Activated CD4-positive, alpha-beta T cell treated with anti-CD3 and anti-CD28 coated beads, Interleukin-10, Interleukin-2, amounts not matched to agents 100 ng/mL and 50 ng/mL, durations not matched to agents 16 hours and 8 hours (primary cell): ENCODE results near the gene DIP2C.

ENCODE experiments used
- DNase-seq: peaks from one replicate; pipeline ENCODE4 v3.0.0-alpha.2; 2020

Gene DIP2C

DNA sequence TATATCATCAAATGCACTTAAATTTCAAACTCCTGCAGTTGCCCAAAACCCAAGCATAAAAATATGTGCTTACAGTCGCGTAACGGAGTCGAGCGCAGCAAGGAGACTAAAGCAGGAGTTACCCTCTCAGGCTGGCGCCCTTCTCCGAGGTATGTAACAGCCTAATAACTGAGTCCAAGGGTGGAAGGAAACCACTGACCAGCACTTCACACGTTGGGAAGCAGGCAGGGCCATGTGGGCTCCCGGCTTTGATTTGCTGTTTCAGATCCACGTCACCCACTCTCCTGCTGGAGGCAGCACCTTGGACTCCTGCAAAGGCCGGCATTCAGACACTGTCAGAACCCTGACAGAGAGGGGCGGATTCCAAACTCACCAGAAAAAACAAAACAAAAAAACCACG, 123.8 kb downstream of the DIP2C start:
- DNase-seq = no peak

DNA sequence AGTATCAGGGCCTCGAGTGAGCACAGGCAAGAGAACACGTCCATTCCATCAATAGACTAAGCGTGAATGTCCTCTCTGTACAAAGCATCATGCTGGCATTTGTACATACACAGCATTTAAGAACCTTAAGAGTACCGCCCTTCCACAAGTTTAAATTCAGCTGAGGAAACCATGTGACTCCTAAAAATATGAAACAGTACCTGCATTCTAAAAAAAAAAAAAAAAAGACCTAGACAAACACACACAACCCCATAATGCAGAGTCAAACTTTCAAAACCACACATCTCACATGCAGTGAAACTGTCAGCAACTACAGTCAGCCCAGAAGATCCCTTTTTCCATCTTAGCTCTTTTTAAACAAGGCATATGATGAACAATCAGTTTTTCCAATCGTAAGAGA, 124.3 kb downstream of the DIP2C start:
- DNase-seq = no peak

DNA sequence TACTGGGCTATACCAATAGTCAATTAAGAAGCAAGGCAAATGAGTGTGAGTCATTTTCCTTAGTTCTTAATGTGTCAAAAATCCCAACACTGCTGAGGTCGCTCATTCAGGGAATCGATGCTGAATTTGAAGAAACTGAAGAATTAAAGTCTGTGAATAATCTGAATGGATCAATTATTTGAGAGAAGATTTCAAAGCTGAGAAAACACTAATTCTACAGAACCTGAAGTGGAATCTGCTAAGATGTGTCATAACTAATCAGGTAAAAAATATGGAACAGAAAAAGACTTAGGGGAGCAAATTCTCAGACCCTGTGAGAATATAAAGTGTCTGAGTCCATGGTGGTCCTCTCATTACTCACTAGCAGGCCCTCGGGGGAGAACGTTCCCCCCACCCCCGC, 125.6 kb downstream of the DIP2C start:
- no peak for DNase-seq

DNA sequence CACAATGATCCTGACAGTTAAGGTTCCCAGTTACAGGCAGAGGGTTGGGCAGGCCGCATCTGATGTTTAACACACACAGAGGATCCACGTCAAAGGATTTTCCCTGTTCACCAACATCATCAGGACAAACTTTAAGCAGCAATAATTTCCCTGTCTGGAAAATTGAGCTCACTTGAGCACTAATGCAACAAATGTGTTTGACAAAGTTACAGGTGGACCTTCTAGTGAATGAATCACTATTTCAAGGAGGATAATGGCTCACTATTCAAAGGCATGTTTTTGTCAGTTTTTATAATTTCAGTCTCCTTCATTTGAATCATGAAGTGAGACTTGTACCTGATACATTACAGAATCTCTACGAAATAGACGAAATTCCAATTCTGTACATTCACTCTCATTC, 127.3 kb downstream of the DIP2C start:
- no peak for DNase-seq

DNA sequence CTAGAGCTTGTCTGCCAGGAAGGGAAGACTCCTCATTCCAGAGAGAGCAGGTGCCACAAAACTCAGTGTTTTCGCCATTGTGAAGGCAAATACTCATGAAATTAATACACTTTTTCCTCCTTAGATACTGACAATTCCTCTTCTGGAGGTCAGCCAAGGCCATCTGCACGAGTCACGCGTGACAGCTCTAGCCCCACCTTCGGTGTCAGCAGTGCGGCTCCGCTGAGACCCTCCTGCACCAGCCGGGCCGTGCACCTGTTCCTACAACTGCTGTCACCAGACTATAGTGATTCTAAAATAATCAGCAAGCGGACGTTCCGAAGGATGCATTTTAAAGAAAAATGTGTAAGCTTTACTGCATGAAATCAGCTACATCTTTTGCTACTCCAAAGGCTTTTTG, 127.7 kb downstream of the DIP2C start:
- DNase-seq = no peak

DNA sequence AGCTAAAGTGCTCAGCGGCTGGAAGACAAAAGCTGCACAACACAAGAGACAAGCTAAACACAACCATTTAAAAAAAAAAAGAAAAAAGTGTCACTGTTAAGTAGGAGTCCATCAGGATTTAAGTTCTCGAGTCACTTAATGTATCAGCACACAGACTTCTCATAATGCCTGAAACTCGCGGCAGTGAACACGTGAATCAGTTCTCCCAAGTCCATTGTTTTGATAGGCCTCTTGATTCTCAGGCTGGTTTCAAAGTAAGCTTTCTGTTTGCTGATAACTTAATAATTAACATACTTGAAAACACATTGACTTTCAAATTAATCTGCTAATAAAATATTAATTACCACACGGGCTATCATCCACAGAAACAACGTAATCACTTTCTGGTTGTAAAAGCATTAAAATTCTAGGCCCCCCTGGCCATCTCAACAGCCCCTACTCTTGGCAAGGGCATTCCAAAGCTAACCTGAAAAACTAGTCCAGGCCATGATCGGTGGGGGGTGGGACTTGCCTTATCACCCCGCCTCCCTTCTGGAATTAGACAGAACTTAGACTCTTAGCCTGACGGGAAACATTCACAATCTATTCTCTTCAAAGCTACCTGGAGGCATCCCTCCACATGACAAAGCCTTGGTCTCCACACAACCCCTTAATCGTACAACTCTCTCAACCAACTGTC, 129.0 kb downstream of the DIP2C start:
- no peak for DNase-seq

DNA sequence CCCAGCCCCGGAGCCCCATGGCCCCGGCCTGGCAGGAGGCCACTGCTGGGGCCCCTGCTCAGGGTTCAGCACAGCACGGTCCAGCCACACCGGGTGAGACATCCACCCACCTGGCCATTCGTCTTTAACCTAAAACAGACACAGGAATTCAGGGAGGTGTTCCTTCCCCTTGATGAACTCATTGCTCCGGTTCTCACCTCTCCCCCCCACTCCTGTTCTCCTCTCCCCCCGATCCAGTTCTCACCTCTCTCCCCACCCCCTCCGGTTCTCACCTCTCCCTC, 129.8 kb downstream of the DIP2C start:
- no peak for DNase-seq

DNA sequence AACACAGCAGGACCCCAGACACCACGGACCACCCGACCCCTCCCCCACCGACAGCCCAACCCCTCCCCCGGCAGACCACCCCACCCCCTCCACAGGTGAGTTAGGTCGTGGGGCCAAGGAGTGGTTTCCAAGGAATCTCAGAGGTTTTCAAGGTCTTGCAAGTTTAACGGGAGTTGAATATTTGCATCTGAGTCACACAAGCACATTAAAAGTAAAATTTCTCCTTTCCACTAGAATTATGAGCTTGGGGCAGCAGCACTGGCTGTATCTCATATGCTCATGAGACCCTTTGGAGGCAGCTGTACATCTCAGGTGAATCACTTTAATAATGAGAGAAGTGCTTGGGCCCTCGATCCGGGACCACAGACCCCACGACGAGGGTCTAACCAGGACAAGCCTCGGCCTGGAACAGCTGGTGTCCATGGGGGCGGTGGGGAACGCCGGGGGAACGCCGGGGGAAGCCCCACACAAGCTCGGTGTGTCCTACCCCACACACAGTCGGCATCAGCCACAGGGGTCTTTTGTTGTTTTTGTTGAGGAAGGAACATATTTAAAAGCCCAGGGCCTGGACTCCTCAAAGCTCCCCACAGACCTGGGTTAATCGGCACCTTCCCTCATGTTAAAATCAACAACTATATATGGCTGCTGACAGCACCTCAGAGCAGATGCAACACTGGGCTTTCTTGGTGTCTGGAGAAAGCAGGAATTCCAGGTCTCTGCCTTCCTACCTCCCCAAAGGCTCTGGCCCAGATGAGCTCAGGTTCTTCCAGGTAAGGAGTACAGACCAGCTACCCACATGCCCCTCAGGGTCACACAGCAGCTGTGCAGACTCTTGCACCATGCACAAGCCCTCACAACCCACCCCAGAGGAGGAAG, 130.3 kb downstream of the DIP2C start:
- DNase-seq = no peak

DNA sequence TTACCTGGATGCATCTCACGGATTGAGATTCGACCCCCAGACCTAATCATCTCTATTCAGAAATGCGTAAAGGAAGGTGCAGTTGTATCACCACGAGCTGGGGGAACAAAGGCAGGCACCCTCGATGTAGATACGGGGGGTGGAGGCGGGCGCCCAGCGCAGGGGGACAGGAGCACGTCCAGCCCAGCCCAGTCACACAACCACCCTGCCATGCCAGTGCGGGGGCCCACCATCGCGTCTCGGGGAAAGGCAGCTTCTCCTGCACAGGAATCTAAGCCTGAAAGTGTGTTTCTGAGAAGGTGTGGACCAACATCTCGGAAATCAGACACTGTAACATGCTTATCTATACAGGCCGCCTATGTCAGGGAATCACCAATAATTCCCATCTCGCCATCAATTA, 131.1 kb downstream of the DIP2C start:
- DNase-seq = no peak

DNA sequence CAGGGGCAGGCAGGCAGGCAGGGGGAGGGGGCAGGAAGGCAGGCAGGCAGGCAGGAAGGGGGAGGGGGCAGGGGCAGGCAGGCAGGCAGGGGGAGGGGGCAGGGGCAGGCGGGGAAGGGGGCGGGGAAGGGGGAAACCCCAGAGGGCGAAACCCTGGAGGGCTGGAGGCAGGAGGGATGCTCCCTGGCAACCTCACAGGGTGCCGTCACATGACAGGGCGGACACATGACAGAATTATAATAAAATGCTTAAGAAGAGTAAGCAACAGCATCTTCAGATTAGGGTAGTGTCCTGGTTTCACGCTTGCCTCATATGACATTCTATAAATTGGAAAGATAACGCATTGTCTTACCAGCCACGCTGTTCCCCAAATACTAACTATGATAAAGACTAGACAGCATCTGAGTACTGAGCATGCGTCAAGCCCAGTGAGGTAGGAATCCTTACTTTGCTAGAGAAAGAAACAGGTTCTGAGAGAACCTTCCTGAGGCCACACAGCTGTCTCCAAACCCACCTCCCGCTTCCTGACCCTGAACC, 131.6 kb downstream of the DIP2C start:
- no peak for DNase-seq

DNA sequence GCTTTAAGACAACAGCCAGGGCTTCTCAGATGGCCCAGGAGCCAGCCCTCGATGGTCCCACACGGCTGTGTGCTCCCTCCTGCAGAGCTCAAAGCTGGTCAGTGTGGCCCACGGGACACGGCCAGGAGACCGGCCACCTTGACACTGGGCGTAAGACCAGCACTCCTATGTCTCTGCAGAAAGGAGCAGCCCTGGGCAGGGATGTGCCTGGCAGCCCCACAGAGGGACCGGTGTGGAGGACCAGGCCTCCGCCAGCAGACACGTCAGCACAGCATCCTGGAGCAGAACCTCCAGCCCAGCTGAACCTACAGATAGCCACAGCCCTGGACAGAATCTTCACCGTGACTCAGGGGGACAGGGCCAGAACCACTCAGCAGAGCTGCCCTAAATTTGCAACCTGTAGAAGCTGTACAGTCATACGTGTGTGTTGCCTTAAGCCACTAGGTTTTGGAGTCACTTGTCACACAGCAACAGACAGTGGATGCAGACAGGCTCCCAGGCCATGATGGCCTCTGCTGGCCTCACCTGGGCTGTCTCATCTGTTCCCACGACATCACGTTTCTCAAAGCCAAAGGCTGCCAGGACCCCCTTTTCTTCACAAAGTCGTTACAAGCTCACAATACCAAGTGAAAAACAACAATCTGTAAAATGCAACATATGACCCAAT, 132.4 kb downstream of the DIP2C start:
- no peak for DNase-seq

DNA sequence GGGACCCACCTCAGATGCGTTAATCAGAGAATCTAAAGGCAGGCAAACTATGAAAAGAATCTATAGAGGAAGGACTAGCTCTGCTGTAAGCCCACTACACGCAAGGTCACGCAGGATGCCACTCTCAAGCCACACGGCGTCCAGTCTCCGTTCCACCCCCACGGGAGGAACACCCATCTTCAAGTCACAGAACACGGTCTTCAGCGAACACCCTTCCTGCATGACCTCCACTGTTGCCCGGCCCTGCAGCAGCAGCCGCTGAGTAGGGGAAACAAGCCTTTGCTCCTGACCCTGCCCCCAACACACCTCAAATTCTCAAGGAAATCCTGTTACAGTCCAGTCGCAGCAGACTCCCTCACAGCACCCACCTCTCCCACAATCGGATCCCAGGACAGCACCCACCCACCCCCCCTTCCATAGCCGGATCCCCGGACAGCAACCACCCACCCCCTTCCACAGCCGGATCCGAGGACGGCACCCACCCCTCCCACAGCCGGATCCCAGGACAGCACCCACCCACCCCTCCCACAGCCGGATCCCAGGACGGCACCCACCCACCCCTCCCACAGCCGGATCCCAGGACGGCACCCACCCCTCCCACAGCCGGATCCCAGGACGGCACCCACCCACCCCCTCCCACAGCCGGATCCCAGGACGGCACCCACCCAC, 133.7 kb downstream of the DIP2C start:
- DNase-seq = no peak

DNA sequence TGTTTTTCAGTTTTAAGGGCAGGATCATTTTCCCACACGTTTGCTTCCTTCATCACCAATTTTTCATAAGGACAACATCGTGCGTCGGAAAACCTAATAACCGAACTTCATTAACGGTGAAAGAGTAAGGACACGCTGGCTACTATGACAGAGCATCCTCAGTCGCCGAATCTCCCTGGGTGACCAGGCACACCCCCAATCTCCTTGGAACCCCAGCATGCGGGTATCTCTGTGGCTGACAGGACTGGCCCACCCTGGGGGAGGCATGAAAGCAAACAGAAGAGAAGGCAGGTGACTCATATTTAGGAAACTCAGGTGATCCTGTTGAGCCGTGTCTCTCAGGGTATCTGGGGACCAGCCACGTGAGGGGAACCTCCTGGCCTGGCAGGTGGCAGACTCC, 134.2 kb downstream of the DIP2C start:
- DNase-seq = no peak

DNA sequence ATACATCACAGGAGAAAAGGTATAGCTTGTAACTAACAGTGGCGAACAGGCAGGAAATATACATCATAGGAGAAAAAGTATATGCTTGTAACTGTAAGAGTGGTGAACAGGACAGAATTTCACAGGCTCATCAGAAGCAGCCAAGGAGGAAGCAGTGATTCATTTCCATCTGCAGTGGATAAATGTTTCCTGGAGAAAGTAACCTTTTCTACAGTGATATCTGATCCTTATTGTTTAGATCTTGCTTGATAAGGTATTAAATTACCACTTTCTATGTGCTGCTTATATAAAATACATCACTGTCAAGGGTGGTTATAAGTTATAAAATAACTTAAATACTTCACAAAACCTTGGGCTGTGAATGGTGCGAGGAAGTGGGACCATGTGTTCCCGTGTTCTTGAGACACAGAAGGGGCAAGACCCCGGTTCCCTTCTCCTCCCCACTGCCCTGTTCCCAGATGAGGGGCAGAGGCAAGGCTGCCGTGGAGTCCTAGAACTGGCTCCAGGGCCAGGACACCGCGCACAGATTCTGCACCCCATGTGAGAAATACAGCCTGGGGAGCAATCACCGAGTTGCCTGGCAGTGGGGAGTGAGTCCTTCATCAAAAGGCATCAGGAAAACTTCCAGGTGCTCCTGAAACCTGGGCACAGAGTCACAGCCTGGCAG, 135.2 kb downstream of the DIP2C start:
- DNase-seq = no peak

DNA sequence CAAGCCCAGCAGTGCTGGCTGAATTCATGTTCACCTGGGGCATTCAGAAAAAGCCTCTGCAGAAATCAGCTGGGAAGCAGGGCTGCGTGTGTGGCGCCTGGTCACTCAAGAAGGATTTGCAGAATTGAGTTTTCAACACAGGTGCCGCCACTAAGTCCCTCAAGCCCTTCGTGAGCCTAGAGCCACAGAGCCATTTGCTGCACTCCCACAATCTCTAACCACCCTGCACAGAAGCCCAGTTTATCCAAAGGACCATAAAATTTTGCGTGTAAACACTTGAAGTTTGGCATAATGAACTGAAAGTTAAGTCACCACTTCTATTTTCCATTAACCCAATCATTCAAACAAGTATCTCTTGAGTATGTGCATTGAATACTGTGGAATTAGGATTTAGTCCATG, 136.2 kb downstream of the DIP2C start:
- no peak for DNase-seq

DNA sequence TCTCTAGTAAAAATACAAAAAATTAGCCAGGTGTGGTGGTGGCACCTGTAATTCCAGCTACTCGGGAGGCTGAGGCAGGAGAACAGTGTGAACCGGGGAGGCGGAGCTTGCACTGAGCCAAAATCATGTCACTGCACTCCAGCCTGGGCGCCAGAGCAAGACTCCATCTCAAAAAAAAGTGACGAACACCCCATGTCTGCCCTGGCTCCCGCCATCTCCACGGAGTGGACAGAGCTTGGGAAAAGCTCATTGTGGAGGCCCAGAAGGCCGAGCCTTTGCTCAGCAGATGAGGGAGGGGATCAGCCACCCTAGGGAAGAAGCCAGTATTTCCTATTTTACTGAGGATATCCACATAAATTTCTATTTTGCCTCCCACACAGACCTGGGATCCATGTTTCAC, 136.8 kb downstream of the DIP2C start:
- DNase-seq = no peak

DNA sequence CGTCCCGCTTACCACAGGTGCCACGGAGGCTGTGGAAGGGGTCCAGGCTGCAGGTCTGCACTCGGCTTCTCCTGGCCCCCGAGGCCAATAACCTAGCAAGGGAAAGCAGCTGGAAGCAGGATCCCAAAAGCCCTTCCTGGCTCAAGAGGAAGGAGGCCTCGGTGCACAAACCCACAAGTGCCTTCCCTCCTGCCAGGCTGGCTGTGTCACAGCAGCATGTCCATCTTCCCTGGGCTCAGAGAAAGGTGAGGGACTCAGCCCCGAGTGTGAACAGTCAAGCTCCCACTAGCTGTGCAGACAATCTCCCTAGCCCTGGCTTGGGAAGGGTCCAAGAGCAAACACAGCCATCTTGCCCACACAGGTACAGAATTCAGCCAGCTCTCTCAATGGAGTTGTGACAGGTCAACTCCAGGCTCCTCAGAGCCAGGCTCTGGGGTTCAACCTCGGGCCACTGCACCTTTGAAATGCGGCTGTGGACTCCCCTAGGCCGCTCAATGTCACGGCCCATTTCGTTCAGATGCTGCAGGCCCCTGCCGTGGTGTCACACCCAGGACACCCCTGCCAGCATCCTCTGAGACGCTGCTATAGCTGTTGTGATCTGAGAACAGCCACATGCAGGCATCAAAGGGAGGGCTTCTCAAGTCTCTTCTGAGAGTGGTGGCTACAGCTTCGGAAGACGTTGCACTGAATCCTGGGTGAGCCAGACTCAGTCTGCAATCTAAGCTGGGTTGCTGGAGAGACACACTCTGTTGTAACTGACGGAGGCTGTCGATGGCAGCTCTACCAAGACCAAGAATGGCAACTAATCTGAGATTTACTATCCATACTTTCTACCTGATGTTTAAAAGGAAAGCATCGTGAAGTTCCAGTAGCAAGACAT, 137.9 kb downstream of the DIP2C start:
- no peak for DNase-seq

DNA sequence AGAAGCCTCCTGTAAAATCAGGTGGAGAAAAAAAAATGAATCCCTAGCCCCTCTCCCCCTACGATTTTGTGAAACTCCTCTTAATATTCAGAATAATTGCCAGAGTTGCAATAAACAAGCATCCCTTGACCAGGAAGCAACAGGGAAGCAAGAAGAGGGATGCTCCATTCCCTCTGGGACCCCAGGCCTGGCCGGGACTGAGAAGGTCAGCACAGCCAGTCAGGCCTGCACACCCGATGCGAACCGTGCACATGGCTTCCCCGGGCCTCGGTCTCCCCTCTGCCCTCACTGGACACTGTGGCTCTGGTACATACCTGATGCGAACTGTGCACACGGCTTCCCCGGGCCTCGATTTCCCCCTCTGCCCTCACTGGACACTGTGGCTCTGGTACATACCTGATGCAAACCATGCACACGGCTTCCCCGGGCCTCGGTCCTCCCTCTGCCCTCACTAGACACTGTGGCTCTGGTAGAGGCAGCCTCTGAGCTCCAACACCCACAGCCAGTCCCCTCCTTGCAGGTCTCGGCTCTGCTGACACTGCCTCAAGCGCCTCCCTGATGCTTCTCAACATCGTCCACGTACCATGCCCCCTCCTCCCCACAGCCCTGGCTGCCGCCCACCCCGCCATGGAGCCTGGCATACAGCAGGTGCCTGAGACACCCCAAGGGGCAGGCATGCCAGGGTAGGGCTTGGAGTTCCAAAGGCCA, 138.6 kb downstream of the DIP2C start:
- no peak for DNase-seq

DNA sequence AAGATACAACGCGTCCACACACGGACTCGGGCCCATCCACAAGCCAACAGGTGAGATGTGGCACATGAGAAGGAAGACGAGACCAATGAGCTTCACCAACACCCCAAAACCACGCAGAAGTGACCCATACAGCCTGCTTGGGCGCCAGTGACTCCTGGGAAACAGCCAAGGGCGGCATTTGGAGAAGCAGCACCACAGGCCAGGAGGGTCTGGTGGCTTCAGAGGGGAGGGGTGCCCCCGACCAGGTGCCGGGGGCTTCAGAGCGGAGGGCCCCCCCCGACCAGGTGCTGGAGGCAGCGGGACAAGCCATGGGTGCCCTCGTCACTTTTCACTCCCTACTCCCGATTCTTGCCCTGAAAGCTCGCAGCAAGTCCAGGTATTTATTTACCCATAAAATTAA, 140.1 kb downstream of the DIP2C start:
- no peak for DNase-seq

DNA sequence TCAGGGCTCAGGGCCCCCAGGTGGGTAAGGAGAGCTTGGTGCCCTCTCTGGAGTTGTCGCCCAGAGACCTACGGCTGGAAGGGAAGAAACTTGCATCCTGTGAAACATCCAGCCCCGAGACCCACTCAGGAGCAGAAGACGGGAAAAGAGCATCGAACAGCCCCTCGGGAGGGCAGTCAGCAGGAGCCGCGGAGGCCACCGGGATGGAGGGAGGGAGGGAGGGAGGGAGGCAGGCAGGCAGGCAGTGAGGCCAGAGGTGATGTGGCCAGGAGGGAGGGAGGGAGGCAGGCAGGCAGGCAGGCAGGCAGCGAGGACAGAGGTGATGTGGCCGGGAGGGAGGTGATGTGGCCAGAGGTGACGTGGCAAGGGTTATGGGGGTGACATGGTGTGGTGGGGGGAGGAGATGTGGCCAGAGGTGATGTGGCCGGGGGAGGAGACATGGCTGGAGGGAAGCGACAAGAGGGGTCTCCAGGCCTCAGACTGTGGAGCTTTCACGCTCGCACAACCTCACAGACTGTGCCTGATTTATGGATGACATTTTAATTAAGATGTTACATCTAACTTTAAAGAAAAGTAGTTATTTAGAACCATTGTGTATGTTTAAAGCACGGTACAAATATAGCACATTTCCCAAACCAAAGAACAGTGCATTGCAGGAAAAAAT, 141.1 kb downstream of the DIP2C start:
- DNase-seq = no peak
